HEK293T (cell line): ENCODE measurements around the gene LGR6.

Experiments
- BHLHE40 ChIP-seq: fragments of 450-650 bp; IDR thresholded peaks from 2 replicates; pipeline ENCODE4 v1.6.1; 2016; ENCODE audit warnings: mild to moderate bottlenecking, moderate library complexity, borderline replicate concordance
- CTBP1 ChIP-seq: fragments of 450-650 bp; IDR thresholded peaks from 2 replicates; pipeline ENCODE4 v1.6.1; 2016; ENCODE audit warnings: borderline replicate concordance
- ELF4 ChIP-seq: fragments of 450-650 bp; IDR thresholded peaks from 2 replicates; pipeline ENCODE4 v1.6.1; 2017; ENCODE audit warnings: antibody characterized with exemption
- FOXK2 ChIP-seq: fragments of 450-650 bp; IDR thresholded peaks from 2 replicates; pipeline ENCODE4 v1.6.1; 2016; ENCODE audit warnings: mild to moderate bottlenecking
- FOXM1 ChIP-seq: fragments of 450-650 bp; IDR thresholded peaks from 2 replicates; pipeline ENCODE4 v1.6.1; 2017; ENCODE audit warnings: mild to moderate bottlenecking, borderline replicate concordance
- HDGF ChIP-seq: fragments of 450-650 bp; IDR thresholded peaks from 2 replicates; pipeline ENCODE4 v1.6.1; 2017; ENCODE audit warnings: antibody characterized with exemption, borderline replicate concordance
- L3MBTL2 ChIP-seq: fragments of 450-650 bp; conservative IDR thresholded peaks from 2 replicates; pipeline ENCODE4 v1.6.1; 2016; ENCODE audit warnings: mild to moderate bottlenecking
- NFRKB ChIP-seq: fragments of 450-650 bp; IDR thresholded peaks from 2 replicates; pipeline ENCODE4 v1.6.1; 2016; ENCODE audit warnings: mild to moderate bottlenecking, moderate library complexity
- SP1 ChIP-seq: fragments of 450-650 bp; IDR thresholded peaks from 2 replicates; pipeline ENCODE4 v1.6.1; 2017
- SUZ12 ChIP-seq: fragments of 450-650 bp; IDR thresholded peaks from 2 replicates; pipeline ENCODE4 v1.6.1; 2016; ENCODE audit warnings: mild to moderate bottlenecking
- TARDBP ChIP-seq: fragments of 450-650 bp; IDR thresholded peaks from 2 replicates; pipeline ENCODE4 v1.6.1; 2016

DNA sequence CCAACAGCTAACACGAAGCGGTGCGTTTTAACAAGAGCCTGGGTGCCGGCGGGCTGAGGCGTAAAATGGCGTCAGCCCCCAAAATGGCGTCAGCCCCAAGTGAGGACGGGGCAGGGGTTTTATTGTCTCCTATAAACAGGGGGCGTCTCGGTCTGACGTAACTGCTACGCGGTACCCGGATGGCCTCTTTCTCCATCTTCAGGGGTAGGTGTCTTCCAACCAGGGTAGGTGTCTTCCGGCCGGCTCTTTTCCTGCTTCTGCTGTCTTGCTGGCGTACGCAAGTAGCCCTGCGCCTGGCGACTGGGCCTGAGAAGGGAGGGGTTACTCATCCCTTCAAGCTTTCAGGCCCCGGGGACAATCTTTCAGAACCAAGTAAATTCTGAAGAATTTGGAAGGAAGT, 45.3 kb downstream of the LGR6 start:
- TF ChIP-seq FOXM1 (no peak), ELF4 (no peak), CTBP1 (no peak), BHLHE40 (no peak), TARDBP (no peak), FOXK2 (no peak), SUZ12 (no peak), HDGF (no peak), SP1 (no peak), NFRKB (no peak), L3MBTL2 (no peak)
